CD4-positive, alpha-beta T cell treated with Interleukin-17A for 4 hours (primary cell): ENCODE measurements around the gene CES4A.
"Not testable (repeated sequence)": the region's sequence is repeated elsewhere in the genome, so short reads cannot be mapped to it uniquely, and the experiment has no call there.

Experiments
- DNase-seq: peaks from one replicate; pipeline ENCODE4 v3.0.0-alpha.2; 2020; ENCODE audit warnings: mixed read lengths

CES4A gene

GRCh38 chr16:67024384-67025209 is 36.2 kb downstream of the CES4A start:
- no peak for DNase-seq

GRCh38 chr16:67025210-67025550 is 36.8 kb downstream of the CES4A start:
- no peak for DNase-seq

DNA sequence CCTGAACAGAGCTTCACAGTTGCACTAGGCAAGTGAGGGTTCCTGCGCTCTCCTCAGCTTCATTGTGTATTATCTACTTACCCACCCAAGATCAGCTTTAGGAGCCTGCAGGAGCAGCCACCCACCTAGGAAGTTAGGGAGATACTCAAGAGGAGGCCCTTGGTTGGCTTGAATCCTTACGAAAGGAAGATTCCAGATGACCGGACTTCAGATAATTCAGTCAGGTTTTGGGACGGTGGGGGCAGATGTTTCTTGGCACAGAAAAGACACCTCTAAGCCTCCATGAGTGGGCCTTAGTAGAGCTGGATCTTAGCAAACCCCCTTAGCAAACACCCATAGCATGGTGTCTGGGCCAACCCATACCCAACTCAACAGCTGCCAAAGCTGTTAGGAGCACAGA is 38.2 kb downstream of the CES4A start:
- no peak for DNase-seq

DNA sequence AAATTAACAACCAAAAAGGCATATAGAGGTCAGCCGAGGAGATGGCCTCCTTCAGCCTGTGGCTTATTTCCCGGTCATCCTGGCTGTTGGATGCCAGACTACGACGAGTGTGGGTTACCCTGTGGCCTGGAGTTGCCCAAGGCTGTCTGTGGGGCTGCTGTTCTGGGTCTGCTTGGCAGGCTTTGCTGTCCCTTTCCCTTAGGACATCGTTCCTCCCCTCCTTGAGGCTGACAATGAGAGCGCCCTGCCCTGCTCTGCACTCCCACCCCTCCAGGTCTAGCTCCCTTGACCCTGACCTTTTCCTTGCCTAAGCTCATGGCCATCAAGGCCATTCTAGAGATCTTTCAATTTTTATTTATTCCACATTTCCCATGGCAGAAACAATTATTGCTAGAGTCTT is 38.7 kb downstream of the CES4A start:
- DNase-seq, result no peak

- DNase-seq, result no peak
Observed at GRCh38 chr16:67028167-67028695, 39.8 kb downstream of the CES4A start.

DNA sequence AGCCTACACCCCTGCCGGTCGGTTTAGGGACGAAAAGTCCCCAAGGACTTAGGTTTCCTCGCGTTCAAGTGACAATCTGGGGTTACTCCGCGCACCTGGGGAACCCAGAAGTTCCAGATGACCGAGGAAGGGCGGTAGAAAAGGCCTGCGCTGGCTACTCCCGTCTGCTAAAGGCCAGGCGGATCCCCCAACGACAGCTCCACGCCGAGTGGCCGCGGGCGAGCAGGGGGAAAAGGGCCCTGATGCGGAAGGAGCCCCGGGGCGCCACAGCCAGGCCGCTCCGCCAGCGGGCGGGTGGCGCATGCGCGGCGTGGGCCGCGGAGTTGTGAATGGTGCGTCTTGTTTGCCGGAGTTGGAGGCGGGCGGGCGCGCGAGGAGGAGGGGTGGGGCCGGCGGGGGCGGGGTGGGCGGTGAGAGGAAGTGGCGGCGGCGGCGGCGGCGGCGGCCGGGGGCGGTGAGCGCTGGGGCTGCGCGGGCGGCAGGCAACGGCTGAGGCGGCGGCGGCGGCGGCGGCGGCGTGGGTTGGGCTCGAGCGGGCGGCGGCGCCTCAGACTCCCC is 40.4 kb downstream of the CES4A start, which contains the start of gene CBFB:
TSS of gene CBFB (plus strand) at position 454 of the 558 bp plus-strand sequence. CDS start 259 bp downstream, outside the sequence.
- DNase-seq, result peak; percentile 97

- peak; percentile 63 for DNase-seq
Observed at GRCh38 chr16:67029254-67030096, 41.1 kb downstream of the CES4A start.

GRCh38 chr16:67030221-67030962 is 42.0 kb downstream of the CES4A start:
- DNase-seq, result no peak

GRCh38 chr16:67034487-67034886 is 46.1 kb downstream of the CES4A start:
- no peak for DNase-seq

DNA sequence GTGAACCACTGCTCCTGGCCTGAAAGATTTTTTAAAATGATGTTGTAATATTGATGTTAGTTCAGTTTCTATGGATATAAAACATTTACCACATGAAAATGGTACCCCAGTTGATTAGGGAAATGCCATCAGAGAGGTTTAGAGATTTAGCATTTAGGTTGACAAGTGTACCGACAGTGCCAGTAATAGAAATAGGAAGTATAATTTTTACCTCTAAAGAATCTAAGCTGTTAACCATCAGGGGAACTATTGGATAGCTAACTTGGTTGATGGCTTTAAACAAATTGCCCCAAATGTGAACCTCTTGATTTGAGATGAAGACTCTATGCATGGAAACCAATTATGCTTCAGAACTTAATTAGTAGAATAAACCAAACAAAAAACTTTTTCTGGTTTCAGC is 47.0 kb downstream of the CES4A start:
- no peak for DNase-seq

- DNase-seq, result no peak
Observed at GRCh38 chr16:67036323-67036741, 47.9 kb downstream of the CES4A start.

- DNase-seq, result no peak
Observed at GRCh38 chr16:67039260-67040020, 51.1 kb downstream of the CES4A start.

GRCh38 chr16:67040166-67040565 is 51.8 kb downstream of the CES4A start:
- DNase-seq, result no peak

DNA sequence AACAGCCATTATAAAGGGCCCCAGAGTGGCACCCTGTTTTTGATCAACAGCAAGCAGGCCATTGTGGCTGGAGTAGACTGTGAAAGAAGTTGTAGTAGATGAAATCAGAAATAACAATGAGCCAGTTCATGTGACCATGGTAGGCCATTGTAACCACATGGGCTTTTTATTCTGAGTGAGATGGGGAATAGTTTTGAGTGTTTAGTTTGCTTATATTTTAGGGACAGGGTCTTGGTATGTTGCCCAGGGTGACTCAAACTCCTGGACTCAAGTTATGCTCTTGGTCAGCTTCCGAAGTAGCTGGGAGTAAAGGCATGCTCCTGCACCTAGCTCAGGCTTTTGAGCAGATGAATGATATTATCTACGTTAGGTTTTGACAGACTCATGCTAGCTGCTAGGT is 52.5 kb downstream of the CES4A start:
- no peak for DNase-seq

DNA sequence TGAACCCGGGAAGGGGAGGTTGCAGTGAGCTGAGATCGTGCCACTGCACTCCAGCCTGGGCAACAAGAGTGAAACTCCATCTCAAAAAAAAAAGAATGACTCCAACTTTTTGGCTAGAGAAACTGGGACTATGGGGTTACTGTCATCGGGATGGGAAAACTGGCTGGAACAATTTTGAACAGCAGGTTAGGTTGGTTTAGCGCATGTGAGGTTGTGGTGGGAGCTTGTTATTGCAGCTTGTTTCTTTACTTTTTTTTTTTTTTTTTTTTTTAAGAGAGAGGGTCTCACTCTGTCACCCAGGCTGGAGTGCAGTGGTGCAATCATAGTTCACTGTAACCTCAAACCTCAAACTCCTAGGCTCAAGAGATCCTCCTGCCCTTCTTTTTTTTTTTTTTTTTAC is 53.1 kb downstream of the CES4A start:
- DNase-seq, result not testable (repeated sequence)

- no peak for DNase-seq
Observed at GRCh38 chr16:67043420-67043819, 55.0 kb downstream of the CES4A start.

DNA sequence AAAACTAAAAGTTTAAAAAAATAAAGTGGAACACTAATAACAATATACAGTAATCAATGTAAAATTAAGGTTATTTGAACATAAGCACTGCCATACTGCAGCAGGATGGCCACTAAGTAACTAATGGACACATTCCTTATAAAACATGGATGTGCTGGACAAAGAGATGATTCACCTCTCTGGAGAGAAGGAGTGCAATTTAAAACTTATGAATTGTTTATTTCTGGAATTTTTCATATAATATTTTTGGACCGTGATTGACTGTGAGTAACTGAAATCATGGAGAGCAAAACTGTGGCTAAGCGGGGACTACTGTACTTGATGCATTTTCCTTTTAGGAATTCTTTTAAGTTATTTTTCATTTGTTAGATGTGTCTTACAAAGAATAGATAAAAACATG is 62.4 kb downstream of the CES4A start:
- no peak for DNase-seq

GRCh38 chr16:67052399-67052798 is 64.0 kb downstream of the CES4A start:
- DNase-seq, result no peak

GRCh38 chr16:67053767-67054334 is 65.5 kb downstream of the CES4A start:
- DNase-seq, result no peak

GRCh38 chr16:67054901-67055300 is 66.5 kb downstream of the CES4A start:
- DNase-seq, result no peak

GRCh38 chr16:67055712-67056487 is 67.5 kb downstream of the CES4A start:
- no peak for DNase-seq
